Measurements from ENCODE around the gene PLAC1.

PLAC1 gene

DNA sequence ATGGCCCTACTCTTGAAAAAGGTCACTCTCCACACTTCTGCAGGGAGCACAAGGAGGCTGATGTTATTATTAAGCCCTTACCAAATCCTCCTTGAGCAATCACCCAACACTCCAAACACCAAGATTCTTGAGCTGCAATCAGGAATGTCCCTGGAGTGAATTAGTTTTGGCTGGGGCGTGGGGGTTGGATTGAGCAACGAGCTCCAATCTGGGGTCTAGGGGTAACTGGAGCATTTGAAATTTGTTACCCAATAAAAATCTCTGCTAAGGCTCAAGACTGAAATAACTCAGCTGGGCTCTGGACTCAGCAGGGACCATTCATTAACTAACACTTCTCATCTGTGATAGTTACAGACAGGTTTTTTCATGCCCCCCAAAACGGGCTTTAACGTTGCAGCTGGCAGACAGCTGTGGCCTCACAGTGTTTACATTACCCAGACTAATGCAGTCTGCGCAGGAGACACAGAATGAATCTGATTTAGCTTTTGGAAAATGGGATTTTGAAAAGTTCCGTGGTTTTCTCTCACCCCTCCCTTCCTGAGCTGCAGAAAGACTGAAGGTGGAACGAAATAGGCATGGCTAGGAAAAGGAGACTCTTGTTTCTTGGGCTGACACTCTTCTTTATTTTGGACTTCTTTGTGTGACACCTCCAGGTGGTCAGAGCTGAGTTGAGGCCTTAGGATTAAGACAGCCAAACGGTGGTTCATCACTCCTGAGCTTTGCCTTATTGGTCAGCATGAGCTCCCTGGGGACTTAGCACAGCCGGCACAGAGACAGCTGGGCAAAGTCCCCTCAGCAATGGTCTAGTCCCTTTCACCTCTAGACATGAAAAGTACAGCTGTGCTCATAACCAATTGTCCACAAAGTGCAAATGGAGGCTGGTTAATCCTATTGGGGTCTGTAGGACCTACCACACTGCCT, 26.6 kb downstream of the PLAC1 start:
- no peak for DNase-seq (ENCODE audit: low read depth)

DNA sequence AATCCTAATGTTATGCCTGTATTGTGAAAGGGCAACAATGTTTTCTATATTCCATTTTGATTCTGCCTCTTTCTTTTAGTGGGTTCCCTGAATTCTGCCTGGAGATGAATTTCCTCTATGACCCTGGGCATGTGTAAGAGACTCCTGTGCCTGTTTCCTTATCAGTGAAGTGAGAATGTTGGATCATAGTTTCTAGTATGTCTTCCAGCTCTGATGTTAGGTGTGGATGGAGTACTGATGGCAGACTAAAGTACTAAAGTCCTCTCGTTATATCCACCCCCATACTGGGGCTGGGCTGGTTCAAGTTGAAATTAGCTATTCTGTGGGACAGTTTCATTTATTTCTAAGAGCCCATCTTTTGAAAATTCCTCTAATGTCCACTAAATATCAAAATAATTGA, 29.6 kb downstream of the PLAC1 start:
- DNase-seq (ENCODE audit: low read depth) = no peak

DNA sequence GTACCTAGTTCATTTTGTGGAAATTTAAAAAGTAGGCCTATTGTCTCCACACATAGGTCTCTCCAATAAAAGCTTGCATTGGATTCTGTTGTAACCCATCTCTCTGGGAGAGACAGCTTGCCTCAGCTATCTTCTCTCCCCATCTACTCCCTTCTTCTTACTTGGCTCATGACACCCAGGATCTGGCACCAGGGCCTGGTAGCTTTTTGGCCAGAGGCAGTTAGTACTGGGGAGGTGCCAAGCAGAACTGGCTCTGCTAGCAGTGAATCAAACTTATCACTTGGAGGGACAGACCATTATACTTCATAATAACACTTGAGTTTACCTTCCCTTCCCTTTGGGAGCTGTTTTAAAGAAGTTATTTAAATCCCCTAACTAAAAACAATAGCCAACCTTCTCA, 31.8 kb downstream of the PLAC1 start:
- no peak for DNase-seq (ENCODE audit: low read depth)

DNA sequence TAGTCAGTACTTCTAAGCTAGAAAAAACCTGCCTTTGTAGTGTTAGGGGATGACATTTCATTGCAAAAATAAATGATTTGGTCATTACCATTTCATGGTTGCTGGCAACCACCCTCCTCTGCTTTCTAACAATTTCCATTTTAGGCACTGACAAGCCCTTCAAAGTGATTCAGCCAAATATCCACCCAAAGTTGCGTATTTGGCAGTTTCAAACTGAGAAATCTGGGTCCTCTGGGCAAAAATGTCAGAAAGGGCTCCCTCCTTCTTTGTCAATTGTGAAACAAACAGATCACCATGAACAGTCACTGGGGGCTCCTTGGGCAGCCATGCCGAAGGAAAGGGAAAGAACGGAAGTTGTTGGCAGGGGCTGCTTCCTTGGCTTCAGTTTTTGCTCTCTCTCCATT, 33.0 kb downstream of the PLAC1 start:
- DNase-seq (ENCODE audit: low read depth) = no peak

DNA sequence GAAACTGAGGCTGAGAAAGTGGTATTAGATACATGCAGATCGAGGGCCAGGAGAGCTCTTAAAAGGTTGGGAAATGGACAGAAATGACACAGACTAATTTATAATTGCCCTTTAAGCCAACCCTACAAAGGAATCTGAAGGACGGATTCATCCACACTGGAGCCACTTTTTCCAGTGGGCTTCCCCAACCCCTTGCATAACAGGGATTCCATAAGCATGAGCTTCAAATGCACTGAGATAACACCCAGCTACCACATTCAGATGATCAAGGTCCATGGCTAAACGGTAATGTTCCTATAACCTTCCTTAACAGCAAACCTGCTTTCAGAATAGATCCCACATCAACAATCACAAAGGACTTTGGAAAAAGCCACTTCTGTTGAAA, 34.2 kb downstream of the PLAC1 start:
- DNase-seq (ENCODE audit: low read depth) = no peak

DNA sequence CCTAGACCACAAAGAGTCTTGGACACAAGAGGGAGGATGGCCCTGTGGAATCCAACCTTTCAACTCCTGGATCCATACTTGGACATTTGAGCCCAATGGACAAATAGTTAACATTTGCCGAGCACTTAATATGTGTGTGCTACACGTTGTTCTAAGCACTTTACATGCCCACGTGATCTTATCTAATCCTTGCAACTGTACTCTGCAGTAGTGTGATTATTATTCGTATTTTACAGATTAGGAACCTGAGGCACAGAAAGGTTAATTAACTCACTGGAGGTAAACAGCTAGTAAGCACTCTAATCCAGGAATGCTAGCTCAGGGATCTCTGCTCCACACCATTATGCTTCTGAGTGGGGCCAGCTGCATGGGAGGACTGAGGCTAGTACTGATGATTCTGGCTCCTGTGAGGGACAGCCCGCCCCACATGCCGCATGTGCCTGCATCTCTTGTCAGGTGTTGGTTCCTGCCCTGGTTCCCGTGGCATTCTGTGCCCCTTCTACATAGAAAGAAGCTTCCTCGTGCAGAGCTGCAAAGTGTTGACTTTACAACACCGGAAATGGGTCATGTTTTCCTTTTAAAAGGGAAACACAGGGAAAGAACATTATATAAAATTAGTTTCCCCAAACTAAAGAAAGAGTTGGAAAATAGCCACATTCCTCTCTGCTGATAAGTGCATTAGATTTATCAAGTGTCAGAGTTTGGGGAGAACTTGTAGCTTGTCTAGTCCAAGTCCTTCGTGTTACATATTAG, 34.8 kb downstream of the PLAC1 start:
- no peak for DNase-seq (ENCODE audit: low read depth)

DNA sequence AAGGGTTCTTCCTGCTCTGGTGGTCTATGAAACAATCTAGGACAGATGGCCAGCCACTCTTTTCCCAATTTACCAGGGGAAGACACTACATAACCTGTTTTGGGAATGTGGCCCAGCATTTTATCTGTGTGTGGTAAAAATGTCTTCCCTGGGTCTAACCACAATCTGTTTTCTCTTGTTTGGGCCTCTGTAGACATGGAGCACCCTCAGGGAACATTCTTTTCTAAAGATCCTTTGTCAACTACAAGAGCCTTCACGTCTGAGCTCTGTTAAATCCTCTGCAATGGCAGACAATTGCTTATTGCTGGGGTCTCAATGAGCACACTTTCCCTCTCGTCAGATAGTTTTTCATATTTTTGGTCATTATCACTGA, 35.5 kb downstream of the PLAC1 start:
- DNase-seq (ENCODE audit: low read depth) = no peak

DNA sequence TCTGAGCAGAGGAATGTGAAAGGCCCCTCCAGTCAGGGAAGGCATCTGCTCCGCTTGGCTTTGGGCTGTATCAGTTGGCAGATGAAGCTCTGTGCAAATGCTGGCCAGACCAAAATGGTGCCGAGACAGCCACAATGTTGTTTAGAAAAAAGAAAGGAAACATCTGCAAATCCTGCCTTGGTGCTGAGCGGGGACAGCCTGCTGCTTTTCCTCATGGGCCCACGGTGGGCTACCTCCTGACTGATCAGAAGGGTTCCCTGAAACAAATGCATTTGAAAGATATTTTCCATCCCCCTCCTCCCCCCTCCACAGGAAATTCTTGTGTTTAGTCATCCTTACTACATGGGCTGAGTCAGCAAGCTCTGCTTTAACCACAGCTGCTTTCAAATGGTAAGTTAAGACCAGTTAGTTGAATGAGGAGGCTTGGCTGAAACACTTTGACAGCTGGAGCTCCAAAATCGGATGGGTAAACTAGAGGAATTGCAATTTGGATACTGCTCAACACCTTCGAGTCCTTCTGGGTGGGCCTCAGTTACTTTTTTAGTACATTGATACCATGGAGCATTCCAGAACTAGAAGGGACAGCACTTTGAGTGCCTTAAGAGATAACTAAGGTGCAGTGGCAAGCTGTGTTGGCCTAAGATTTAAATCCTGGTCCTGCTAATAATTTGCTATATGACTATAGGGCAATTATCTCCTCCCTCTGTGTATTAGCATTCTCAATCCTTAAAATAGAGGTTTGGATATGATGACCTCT, 36.0 kb downstream of the PLAC1 start:
- DNase-seq (ENCODE audit: low read depth) = no peak

DNA sequence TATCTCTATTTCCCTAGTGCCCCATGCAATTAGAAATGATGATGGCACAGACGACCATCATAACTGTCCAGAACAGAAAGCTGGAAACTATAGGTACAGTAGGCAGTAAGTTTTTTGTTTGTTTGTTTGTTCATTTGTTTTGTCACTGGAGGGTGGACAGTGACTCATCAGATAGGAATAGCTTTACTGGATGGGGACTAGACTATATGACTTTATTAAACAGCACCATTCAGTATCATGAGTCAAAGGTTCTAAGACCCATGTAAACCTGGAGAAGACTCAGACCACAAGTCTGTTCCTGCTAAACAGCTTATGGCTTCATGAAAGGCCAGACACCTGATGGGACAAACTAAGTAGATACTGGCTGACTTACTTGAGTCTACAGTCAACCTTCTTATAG, 38.4 kb downstream of the PLAC1 start:
- DNase-seq (ENCODE audit: low read depth) = no peak

DNA sequence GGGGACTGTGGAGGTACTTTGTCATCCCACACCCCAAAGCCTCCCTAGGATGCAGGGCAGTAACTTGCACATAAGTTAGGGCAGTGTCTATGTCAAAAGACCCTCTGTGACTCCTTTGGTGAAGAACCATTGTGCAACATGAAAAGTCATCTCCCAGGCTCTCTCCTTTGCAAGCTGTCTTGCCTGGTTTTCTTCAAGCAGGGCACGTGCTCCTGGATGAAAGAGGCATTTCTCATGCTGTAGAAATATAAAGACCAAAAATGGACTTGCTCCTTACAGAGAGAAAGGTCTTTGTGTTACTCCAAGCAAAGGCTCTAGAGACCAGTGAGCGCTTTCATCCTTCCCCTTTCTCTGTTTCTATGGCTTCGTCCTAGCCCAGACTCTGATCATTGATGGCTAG, 44.9 kb downstream of the PLAC1 start:
- DNase-seq (ENCODE audit: low read depth) = no peak

DNA sequence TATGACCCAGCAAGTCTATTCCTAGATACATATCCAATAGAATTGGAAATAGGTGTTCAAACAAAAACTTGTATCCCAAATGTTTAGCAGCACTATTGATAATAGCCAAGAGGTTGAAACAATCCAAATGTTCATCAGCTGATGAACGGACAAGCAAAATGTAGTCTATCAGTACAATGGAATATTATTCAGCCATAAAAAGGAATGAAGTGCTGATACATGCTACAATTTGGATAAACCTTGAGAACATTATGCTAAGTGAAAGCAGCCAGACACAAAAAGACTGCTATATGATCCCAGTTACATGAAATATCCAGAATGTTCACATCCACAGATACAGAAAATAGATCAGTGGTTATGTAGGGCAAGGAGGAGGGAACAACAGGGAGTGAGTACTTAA, 50.1 kb downstream of the PLAC1 start:
- no peak for DNase-seq (ENCODE audit: low read depth)

DNA sequence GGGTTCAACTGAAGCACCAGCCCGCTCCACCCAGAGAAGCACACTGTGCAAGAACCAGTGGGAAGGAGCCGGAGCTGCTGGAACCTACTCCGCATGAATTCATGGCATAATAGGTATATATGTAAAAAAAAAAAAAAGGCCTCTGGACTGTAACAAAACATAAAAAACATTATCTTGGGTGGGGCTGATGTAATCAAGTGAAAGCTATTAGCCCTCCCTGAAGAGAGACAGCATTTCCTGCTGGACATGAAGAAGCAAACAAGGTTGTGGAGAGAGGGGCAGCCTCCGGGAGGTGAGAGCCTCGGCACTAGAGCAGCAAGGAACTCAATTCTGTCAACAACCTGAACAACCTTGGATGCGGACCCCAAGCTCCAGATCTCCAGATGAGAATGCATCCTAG, 50.7 kb downstream of the PLAC1 start:
- DNase-seq (ENCODE audit: low read depth) = no peak

DNA sequence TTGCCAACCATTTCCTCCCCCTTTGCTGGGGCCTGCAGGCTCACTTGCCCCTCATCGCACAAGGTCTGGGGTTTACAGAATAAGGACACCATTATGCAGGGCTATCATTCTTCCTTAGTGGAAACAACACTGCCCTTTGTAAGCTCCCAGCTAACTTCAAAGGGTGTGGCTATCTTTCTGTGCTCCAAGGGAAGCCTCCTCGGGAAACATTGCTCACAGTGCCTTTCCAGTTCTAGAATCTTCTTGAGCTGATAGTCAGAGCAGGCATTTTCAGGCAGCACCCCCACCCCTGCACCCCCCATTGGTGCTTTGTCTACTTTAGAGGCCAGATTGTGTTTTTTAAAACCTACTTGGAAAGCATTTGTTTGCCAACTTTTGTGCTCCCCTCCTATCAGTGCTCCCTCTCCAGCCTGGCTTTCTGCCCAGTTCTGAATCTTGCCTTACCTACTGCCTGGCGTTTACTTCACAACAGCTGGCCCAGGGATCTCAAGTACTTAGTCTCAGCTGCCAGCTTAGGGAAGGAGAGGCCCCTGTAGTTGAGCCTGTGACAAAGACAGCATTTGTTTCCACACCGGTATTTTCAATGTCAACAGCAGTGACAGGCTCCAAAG, 53.5 kb downstream of the PLAC1 start:
- DNase-seq (ENCODE audit: low read depth) = no peak

DNA sequence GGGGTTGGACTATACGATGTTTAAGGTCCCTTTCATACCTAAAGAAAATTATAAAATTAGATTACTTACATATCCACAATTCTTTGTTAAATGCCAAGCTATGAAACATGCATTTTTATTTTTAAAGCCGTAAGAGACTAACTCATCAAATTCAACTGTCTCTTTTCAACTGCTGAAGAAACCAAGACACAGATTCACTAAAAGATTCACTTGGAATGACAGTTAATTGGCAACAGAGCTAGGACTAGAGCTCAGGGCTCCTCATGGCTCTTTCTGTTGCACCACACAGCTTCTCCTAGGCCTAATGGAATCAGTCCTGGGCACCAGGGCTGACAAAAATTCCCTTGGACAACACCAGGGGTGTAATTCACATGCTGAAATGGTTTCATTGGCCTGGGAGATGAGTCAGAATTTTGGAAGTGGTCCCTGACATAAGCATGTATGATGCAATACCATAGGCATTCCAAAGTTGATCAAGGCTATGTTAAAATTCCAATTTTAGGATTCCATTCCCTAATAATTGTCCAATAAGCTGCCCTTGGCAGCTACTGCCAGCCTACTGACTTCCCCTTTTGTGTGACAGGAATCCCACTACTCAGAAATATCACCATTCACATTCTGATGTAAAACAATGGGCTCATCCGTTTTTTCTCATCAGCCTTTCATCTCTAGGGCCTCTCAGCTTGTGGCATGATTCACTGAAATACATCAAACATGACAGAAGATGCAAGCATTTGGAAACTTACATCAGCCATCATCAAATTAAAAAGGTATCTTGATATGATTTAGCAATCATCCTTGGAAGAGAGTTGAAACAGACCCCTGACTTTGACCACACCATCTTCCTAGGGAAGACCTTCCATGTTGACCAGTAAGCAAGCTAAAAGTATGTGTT, 54.2 kb downstream of the PLAC1 start:
- no peak for DNase-seq (ENCODE audit: low read depth)

DNA sequence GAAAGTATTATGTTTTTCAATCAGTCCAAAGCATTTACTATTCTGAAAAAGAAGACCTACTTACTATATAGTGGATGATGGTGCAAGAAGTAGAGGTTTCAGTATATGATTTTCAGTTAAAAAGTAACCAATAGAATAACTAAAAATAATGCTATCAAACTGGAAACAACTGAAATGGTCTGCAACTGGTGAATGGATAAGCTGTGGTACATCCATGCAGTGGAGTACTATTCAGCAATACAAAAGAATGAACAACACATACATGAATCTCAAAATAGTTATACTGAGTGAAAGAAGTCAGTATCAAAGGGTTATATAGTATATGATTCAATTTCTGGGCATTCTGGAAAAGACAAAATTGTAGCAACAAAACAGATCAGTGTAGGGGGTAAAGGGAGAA, 55.9 kb downstream of the PLAC1 start:
- DNase-seq (ENCODE audit: low read depth) = no peak

DNA sequence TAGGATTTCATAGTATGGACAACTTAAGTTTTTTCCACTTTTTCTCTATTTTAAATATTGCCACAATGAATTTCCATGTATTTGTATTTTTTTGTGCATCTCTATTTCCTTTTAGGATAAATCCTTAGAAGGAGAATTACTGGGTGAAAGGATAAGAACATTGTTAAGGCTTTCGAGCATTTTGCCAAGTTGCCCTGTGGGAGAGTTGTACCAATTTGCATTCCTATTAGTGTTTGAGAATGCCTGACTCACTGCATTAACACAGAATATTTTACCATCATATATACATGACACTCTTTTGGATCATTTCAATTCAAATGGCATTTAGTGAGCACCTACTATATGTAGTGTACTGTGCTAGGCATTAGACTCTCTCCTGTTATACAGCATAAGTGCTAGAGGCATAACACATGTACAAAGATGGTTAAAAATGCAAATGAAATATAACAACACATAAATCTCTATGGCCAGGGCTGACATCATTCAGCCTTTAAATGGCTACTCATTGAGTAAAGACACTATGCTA, 57.0 kb downstream of the PLAC1 start:
- no peak for DNase-seq (ENCODE audit: low read depth)

DNA sequence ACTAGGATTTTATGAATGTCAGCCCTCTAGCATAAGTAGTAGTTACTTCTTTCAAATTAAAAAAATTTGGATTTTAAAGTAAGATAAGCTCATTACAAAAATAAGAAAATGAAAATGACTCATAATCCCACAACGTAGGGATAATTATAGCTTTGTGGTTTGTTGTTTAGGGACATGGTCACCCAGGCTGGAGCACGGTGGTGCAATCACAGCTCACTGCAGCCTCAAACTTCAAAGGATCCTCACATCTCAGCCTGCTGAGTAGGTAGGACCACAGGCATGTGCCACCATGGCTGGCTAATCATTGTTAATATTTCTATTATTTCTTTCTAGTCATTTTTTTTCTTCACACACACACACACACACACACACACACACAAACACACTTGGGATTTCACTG, 57.6 kb downstream of the PLAC1 start:
- no peak for DNase-seq (ENCODE audit: low read depth)

DNA sequence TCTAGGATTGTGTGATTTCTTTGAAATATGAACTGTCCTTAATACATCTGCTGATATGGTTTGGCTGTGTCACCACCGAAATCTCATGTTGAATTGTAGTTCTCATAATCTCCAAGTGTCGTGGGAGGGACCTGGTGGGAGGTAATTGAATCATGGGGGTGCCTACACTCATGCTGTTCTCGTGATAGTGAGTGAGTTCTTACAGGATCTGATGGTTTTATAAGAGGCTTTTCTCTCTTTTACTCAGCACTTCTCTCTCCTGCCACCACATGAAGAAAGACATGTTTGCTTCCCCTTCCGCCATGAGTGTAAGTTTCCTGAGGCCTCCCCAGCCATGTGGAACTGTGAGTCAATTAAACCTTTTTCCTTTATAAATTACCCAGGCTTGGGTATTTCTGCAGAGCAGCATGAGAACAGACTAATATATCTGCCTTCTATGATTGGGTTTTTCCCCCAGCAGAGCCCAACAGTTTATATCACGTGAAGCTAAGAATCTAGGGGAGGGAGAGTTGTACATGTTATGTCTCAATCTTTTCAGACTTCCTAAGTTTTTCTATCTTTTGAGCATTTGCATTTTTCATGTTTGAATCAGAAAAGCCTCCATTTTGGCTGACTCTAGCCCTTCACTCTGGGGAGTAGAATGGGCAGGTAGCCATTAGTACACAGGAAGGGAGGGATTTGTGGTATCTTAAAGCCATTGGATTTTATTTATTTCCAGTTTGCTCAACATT, 58.9 kb downstream of the PLAC1 start:
- no peak for DNase-seq (ENCODE audit: low read depth)

DNA sequence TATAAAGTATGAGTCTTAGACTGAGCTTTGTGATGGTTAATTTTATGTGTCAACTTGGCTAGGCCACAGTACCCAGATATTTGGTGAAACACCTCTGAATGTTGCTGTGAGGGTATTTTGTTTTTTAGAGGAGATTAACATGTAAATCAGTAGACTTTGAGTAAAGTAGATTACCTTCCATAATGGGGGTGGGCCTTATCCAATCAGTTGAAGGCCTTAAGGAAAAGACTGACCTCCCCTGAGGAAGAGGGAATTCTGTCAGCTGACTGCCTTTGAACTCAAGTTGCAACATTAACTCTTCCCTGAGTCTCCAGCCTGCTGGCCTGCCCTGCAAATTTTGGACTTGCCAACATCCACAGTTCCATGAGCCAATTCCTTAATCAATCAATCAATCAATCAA, 66.0 kb downstream of the PLAC1 start:
- no peak for DNase-seq (ENCODE audit: low read depth)

DNA sequence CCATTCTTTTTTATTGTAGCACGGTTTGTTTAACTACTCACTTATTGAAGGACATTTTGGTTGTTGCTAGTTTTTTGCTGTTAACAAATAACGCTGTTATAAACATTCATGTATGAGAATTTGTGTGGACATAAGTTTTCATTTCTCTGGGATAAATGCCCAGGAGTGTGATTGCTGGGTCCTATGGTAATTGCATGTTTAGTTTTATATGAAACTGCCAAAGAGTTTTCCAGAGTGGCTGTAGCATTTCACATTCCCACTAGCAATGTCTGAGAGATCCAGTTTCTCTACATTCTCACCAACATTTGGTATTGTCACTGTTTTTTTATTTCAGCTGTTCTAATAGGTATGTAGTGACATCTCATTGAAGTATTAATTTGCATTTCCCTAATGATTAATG, 66.8 kb downstream of the PLAC1 start:
- no peak for DNase-seq (ENCODE audit: low read depth)

Data from CMK (cell line).